IMR-90 (cell line): ENCODE measurements around the gene AGPS.

Source experiments
- CTCF ChIP-seq: conservative IDR thresholded peaks from 2 replicates; pipeline ENCODE4 v1.5.1; 2012; ENCODE audit warnings: mild to moderate bottlenecking, low read depth, low read length, improper control_type of control experiment
- MAZ ChIP-seq: IDR thresholded peaks from 2 replicates; pipeline ENCODE4 v1.6.1; 2012; ENCODE audit warnings: low read depth, mild to moderate bottlenecking, low read length, improper control_type of control experiment, moderate library complexity, borderline replicate concordance
- MXI1 ChIP-seq: IDR thresholded peaks from 2 replicates; pipeline ENCODE4 v1.6.1; 2012; ENCODE audit warnings: low read depth, mild to moderate bottlenecking, low read length, moderate library complexity, borderline replicate concordance
- POLR2A ChIP-seq: IDR thresholded peaks from 2 replicates; pipeline ENCODE4 v1.6.1; 2012; ENCODE audit warnings: mild to moderate bottlenecking, low read depth, low read length

DNA sequence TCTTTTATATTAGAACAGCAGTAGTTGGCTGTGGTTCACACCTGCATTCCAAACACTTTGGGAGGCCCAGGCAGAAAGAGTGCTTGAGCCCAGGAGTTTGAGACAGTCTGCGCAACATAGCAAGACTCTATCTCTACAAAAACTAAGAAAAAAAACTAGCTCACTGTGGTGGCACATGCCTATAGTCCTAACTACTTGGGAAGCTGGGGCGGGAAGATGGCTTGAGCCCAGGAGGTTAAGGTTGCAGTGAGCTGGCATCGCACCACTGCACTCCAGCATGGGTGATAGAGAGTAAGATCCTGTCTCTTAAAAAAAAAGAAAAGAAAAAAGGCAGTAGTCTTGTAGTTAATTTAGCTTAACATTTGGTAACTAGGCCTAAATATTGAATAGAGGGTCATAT lies 136.6 kb downstream of the AGPS start:
- TF ChIP-seq MAZ (no peak), CTCF (no peak), POLR2A (no peak), MXI1 (no peak)
